K562 (cell line): ENCODE measurements around the gene EIF3M.
"Not testable (repeated sequence)": the region's sequence is repeated elsewhere in the genome, so short reads cannot be mapped to it uniquely, and the experiment has no call there.

Experiments used
- ARID1B ChIP-seq: fragments of 450-650 bp; IDR thresholded peaks from 2 replicates; pipeline ENCODE4 v1.6.1; 2016; ENCODE audit warnings: antibody characterized with exemption, mild to moderate bottlenecking, inconsistent platforms
- CTCF ChIP-seq, 3 experiments: IDR thresholded peaks in 2 of 3; conservative IDR thresholded peaks in 1 of 3; 2 replicates each; pipeline ENCODE4 v1.5.1; 2011 to 2012; ENCODE audit warnings: low read length in 3 of 3, mild to moderate bottlenecking in 3 of 3, control low read depth in 2 of 3, improper control_type of control experiment in 1 of 3, inconsistent platforms in 1 of 3, low read depth in 1 of 3, mixed read lengths in 1 of 3, moderate library complexity in 1 of 3; ENCODE audit not compliant: insufficient read depth in 2 of 3
- ELF1 ChIP-seq: fragments of 200-800 bp; sonication (Bioruptor generic); IDR thresholded peaks from 2 replicates; pipeline ENCODE4 v1.6.1; 2016; ENCODE audit warnings: missing genetic modification characterization, missing compliant biosample characterization
- HCFC1 ChIP-seq: IDR thresholded peaks from 2 replicates; pipeline ENCODE4 v1.6.1; 2012; ENCODE audit warnings: low read depth, low read length, improper control_type of control experiment
- HINFP ChIP-seq: fragments of 450-650 bp; conservative IDR thresholded peaks from 2 replicates; pipeline ENCODE4 v1.6.1; 2016; ENCODE audit warnings: missing genetic modification characterization, low read depth, mild to moderate bottlenecking, control low read depth, missing compliant biosample characterization
- NCOA1 ChIP-seq: fragments of 450-650 bp; IDR thresholded peaks from 2 replicates; pipeline ENCODE4 v1.6.1; 2016; ENCODE audit warnings: low read depth
- PBX2 ChIP-seq, 2 experiments: IDR thresholded peaks in 1 of 2; conservative IDR thresholded peaks in 1 of 2; 2 replicates each; pipeline ENCODE4 v1.6.1; 2016; ENCODE audit warnings: low read depth in 2 of 2, mild to moderate bottlenecking in 1 of 2, missing compliant biosample characterization in 1 of 2, missing genetic modification characterization in 1 of 2, moderate library complexity in 1 of 2
- PRDM10 ChIP-seq: fragments of 450-650 bp; IDR thresholded peaks from 2 replicates; pipeline ENCODE4 v1.6.1; 2018; ENCODE audit not compliant: partially characterized antibody
- SETDB1 ChIP-seq: IDR thresholded peaks from one replicate; pipeline ENCODE4 v1.6.1; 2012; ENCODE audit warnings: low read length, control low read depth, inconsistent platforms
- YY1 ChIP-seq, 3 experiments: IDR thresholded peaks; 2 replicates each; pipeline ENCODE4 v1.6.1; 2011; ENCODE audit warnings: low read length in 2 of 3, mild to moderate bottlenecking in 2 of 3, moderate library complexity in 2 of 3, borderline replicate concordance in 1 of 3, control low read depth in 1 of 3, low read depth in 1 of 3; ENCODE audit not compliant: insufficient read depth in 3 of 3, insufficient replicate concordance in 2 of 3, control insufficient read depth in 1 of 3, insufficient read length in 1 of 3; ENCODE audit errors: extremely low read depth in 1 of 3
- ZBTB34 ChIP-seq: fragments of 250-450 bp; sonication (Bioruptor Pico); IDR thresholded peaks from 2 replicates; pipeline ENCODE4 v1.8.0; 2021; ENCODE audit warnings: mild to moderate bottlenecking, moderate library complexity
- ZNF274 ChIP-seq: IDR thresholded peaks from 2 replicates; pipeline ENCODE4 v1.6.1; 2011; ENCODE audit warnings: low read depth, mild to moderate bottlenecking, low read length, moderate library complexity, borderline replicate concordance
- ZNF280B ChIP-seq: fragments of 250-450 bp; sonication (Bioruptor Pico); IDR thresholded peaks from 2 replicates; pipeline ENCODE4 v1.5.1; 2021; ENCODE audit warnings: mild to moderate bottlenecking

- TF ChIP-seq ARID1B; ELF1; ZBTB34 (CRISPR knock-in tag); PRDM10; CTCF (IDR thresholded peaks at IDR 0.05 in 2 of 3, conservative IDR thresholded peaks at IDR 0.05 in 1 of 3; ENCODE audit: insufficient read depth in 2 of 3, low read depth in 1 of 3, low read length in 3 of 3); PBX2 (CRISPR knock-in tag; IDR thresholded peaks at IDR 0.05; ENCODE audit: low read depth); PBX2 (tag; conservative IDR thresholded peaks at IDR 0.05; ENCODE audit: low read depth); SETDB1; HINFP (tag); YY1 (IDR thresholded peaks at IDR 0.05; ENCODE audit: borderline replicate concordance in 1 of 3, control insufficient read depth in 1 of 3, extremely low read depth in 1 of 3, insufficient read depth in 3 of 3, insufficient read length in 1 of 3, insufficient replicate concordance in 2 of 3, low read depth in 1 of 3, low read length in 2 of 3); NCOA1; ZNF280B (CRISPR knock-in tag); HCFC1; ZNF274: not testable (repeated sequence)
These were observed 25.2 kb downstream of the EIF3M start for GRCh38 chr11:32608826-32609225.
